NCI-H345 (cell line): ENCODE data around the gene TTC38.

Experiments used
- DNase-seq: peaks from one replicate; lab custom pipeline; 2025; lab: John Stamatoyannopoulos, UW

Gene TTC38

GRCh38 chr22:46267431-46268279, at the start of gene TTC38:
TSS of gene TTC38 (plus strand) at chr22:46268008. CDS start at chr22:46268040, 32 bp downstream.
- DNase-seq, result peak; percentile 36

- peak; percentile 61 for DNase-seq
Measured at GRCh38 chr22:46219636-46220035, 48.2 kb upstream of the TTC38 start.

- DNase-seq, result no peak
Measured at GRCh38 chr22:46220921-46221320, 46.9 kb upstream of the TTC38 start.

- no peak for DNase-seq
Measured at GRCh38 chr22:46224044-46224897, 43.5 kb upstream of the TTC38 start.

- DNase-seq, result no peak
Measured at GRCh38 chr22:46224898-46225290, 42.9 kb upstream of the TTC38 start.

- no peak for DNase-seq
Measured at GRCh38 chr22:46225631-46226030, 42.2 kb upstream of the TTC38 start.

- DNase-seq, result no peak
Measured at GRCh38 chr22:46226577-46226976, 41.2 kb upstream of the TTC38 start.

- no peak for DNase-seq
Measured at GRCh38 chr22:46229701-46230100, 38.1 kb upstream of the TTC38 start.

GRCh38 chr22:46230262-46230901, 37.4 kb upstream of the TTC38 start:
- DNase-seq, result no peak

- DNase-seq, result no peak
Measured at GRCh38 chr22:46233231-46233630, 34.6 kb upstream of the TTC38 start.

- DNase-seq, result no peak
Measured at GRCh38 chr22:46234969-46235368, 32.8 kb upstream of the TTC38 start.

GRCh38 chr22:46237453-46238124, 30.2 kb upstream of the TTC38 start:
- no peak for DNase-seq

- no peak for DNase-seq
Measured at GRCh38 chr22:46238541-46238940, 29.3 kb upstream of the TTC38 start.

- no peak for DNase-seq
Measured at GRCh38 chr22:46239261-46240048, 28.4 kb upstream of the TTC38 start.

- no peak for DNase-seq
Measured at GRCh38 chr22:46240073-46240472, 27.7 kb upstream of the TTC38 start.

- DNase-seq, result no peak
Measured at GRCh38 chr22:46240506-46240905, 27.3 kb upstream of the TTC38 start.

GRCh38 chr22:46240907-46241306, 26.9 kb upstream of the TTC38 start:
- no peak for DNase-seq

- no peak for DNase-seq
Measured at GRCh38 chr22:46241396-46242007, 26.3 kb upstream of the TTC38 start.

- DNase-seq, result no peak
Measured at GRCh38 chr22:46242076-46242475, 25.7 kb upstream of the TTC38 start.

- no peak for DNase-seq
Measured at GRCh38 chr22:46244771-46245170, 23.0 kb upstream of the TTC38 start.

GRCh38 chr22:46245511-46245910, 22.3 kb upstream of the TTC38 start:
- peak; percentile 68 for DNase-seq
